ENCODE data around the gene TRAF2. TPM values are rescaled to one million over a fixed set of nuclear protein-coding genes. Genes with fewer than 3 reads are reported as not detected.

TRAF2 gene
- total RNA-seq, 2 donors from 2014 or later = 5.2 to 30.7 TPM

DNA sequence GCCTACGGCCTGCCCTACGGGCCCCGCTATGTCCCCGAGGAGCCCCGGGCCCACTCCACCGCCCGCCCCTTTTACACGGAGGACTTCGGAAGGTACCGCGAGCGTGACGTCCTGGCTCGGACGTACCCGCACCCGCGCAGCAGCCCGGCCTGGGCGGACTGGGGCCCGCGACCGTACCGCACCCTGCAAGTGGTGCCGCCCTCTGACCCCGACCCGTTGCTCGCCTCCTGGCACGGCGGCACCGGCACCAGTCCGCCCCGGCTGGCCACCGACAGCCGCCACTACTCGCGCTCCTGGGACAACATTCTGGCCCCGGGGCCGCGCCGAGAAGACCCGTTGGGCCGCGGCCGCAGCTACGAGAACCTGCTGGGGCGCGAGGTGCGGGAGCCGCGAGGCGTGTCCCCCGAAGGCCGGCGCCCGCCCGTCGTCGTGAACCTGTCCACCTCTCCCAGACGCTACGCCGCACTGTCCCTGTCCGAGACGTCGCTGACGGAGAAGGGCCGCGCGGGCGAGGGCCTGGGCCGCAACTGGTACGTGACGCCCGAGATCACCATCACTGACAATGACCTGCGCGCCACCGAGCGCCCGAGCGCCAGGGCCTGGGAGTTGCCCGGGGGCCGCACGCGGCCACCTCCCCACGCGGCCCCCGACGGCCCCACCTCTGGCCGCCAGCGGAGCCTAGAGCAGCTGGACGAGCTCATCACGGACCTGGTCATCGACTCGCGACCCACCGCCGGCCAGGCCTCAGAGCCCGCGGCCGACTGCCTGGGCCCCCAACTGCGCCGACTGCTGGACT lies 40.7 kb upstream of the TRAF2 start:
- H3K27me3 ChIP-seq = no peaks in the 10 kb centered on the region
- H3K4me3 ChIP-seq = no peak overlapping the region
- WGBS, 2 donors = 60 to 81% methylated on average over 19 to 71 of the region's 102 CpGs
- TF ChIP-seq, protein P1, sequence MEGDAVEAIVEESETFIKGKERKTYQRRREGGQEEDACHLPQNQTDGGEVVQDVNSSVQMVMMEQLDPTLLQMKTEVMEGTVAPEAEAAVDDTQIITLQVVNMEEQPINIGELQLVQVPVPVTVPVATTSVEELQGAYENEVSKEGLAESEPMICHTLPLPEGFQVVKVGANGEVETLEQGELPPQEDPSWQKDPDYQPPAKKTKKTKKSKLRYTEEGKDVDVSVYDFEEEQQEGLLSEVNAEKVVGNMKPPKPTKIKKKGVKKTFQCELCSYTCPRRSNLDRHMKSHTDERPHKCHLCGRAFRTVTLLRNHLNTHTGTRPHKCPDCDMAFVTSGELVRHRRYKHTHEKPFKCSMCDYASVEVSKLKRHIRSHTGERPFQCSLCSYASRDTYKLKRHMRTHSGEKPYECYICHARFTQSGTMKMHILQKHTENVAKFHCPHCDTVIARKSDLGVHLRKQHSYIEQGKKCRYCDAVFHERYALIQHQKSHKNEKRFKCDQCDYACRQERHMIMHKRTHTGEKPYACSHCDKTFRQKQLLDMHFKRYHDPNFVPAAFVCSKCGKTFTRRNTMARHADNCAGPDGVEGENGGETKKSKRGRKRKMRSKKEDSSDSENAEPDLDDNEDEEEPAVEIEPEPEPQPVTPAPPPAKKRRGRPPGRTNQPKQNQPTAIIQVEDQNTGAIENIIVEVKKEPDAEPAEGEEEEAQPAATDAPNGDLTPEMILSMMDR (IDR thresholded peaks at IDR 0.05) = no peak
- TF ChIP-seq POLR2A (IDR thresholded peaks at IDR 0.05) = no peak
- no peak overlapping the region for H3K27ac ChIP-seq
- H3K4me1 ChIP-seq = peaks cover 59% of the 10 kb centered on the region
- intact Hi-C loops (cut with DNase I) = no loop called here
- no peak for ATAC-seq
- no peaks in the 10 kb centered on the region for H3K9me3 ChIP-seq
- H3K36me3 ChIP-seq (replicated peaks in 1 of 2; ENCODE audit: insufficient read depth in 1 of 2, low read depth in 2 of 2) = no peaks in the 10 kb centered on the region
- no peak for DNase-seq

DNA sequence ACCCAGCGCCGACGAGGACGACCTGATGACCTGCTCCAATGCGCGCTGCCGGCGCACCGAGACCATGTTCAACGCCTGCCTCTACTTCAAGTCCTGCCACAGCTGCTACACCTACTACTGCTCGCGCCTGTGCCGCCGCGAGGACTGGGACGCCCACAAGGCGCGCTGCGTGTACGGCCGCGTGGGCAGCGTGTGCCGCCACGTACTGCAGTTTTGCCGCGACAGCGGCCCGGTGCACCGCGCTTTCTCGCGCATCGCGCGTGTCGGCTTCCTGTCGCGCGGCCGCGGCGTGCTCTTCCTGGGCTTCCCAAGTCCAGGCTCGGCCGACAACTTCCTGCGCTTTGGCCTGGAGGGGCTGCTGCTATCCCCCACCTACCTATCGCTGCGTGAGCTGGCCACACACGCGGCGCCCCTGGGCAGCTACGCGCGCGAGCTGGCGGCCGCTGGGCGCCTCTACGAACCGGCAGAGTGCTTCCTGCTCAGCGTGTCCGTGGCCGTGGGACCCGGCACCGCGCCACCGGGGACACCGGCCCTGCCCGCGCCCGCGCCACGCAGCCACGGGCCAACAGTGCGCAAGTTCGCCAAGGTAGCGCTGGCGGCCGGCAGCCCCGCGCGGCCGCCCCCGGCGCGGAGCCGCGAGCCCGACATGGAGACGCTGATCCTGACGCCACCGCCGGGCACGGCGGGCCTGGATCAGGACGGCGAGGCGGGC lies 39.8 kb upstream of the TRAF2 start:
- peaks cover 59% of the 10 kb centered on the region for H3K4me1 ChIP-seq

DNA sequence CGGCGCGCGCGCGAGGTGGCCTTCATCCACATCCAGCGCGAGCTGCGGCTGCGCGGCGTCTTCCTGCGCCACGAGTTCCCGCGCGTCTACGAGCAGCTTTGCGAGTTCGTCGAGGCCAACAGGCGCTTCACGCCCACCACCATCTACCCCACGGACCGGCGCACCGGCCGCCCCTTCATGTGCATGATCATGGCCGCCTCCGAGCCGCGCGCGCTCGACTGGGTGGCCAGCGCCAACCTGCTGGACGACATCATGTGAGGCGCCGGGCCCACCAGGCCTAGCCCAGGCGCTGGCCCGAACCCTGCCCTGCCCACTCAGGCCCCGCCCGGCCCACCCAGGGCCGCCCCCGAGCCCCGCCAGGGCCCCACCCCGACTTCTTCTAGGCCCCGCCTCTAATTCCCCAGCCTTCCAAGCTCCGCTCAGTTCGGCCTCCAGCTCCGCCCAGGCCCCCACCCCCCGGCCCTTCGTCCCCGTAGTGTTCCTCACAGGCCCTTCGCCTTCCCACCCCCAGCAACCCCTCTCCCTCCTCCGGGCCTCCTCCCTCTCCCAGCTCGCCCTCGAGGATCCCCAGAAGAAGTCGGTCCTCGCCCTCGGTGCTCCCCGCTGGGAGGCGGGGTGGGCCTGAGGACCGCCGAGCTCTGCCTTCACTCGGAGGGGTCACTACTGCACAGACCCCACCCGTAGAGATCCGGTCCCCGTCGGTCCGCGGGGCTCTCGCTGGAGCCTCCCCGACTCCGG lies 39.1 kb upstream of the TRAF2 start:
- H3K27ac ChIP-seq = peak overlapping the region; percentile 84 to 91 (median 89)
- DNase-seq (peak; percentile 38 to 57 (median 50)), ATAC-seq (no peak)
- no peaks in the 10 kb centered on the region for H3K36me3 ChIP-seq (replicated peaks in 1 of 2; ENCODE audit: insufficient read depth in 1 of 2, low read depth in 2 of 2)
- 21 to 54% methylated on average over 13 to 59 of the region's 75 CpGs for WGBS, 2 donors
- H3K9me3 ChIP-seq = no peaks in the 10 kb centered on the region
- H3K27me3 ChIP-seq = no peaks in the 10 kb centered on the region
- intact Hi-C loops (cut with DNase I) = no loop called here
- TF ChIP-seq, protein P1 (IDR thresholded peaks at IDR 0.05) = no peak
- TF ChIP-seq POLR2A (IDR thresholded peaks at IDR 0.05) = no peak
- H3K4me1 ChIP-seq = peaks cover 59% of the 10 kb centered on the region
- H3K4me3 ChIP-seq = peak overlapping the region in 1 of 2 donors; percentile 72

More for the DNA sequence above, 39.8 kb upstream of the TRAF2 start:
- no peak for TF ChIP-seq POLR2A (IDR thresholded peaks at IDR 0.05)
- TF ChIP-seq, protein P1 (IDR thresholded peaks at IDR 0.05) = no peak
- Histone ChIP-seq H3K27ac (no peak overlapping the region), H3K9me3 (no peaks in the 10 kb centered on the region), H3K36me3 (replicated peaks in 1 of 2; ENCODE audit: insufficient read depth in 1 of 2, low read depth in 2 of 2) (no peaks in the 10 kb centered on the region), H3K27me3 (no peaks in the 10 kb centered on the region), H3K4me3 (no peak overlapping the region)
- no peak for ATAC-seq
- intact Hi-C loops (cut with DNase I) = no loop called here
- WGBS, 2 donors = 33 to 80% methylated on average over 49 to 58 of the region's 98 CpGs
- DNase-seq = no peak

DNA sequence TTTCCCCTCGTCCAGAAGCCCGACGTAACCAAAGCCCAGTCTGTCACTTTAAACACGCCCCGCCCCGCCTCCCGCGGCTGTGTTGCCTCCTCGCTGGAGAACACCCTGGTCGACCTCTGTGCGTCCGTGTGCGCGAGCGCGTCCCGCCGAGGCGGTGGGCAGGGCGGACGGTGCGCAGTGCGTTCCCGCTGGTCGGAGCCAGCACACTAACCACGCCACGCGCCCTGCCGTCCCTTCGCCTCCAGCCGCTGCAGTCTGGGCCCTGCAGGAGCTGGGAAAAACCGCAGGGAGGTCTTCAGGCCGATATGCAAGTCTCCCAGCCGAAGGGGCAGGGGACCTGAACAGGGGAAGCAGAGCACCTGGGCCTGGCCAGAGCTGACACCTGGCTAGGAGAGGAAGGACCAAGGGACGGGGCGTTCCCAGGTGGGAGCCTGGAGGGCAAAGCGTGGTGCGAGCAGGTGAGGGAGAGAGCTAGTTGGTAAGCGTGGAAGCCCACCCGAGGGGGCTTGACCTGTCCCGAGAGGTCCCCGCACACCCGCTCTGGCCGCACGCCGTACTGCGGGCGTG lies 38.4 kb upstream of the TRAF2 start:
- ATAC-seq = peak; percentile 46
- H3K4me1 ChIP-seq = peaks cover 57% of the 10 kb centered on the region
- DNase-seq = peak; percentile 91 to 95 (median 94)
- TF ChIP-seq, protein P1 (IDR thresholded peaks at IDR 0.05) = peak in 3 of 7 experiments; percentile 2 to 13 (median 9)
- peak; percentile 81 to 91 (median 87) for TF ChIP-seq POLR2A (IDR thresholded peaks at IDR 0.05)
- peak overlapping the region; percentile 84 to 91 (median 89) for H3K27ac ChIP-seq
- H3K27me3 ChIP-seq = no peaks in the 10 kb centered on the region
- no peaks in the 10 kb centered on the region for H3K36me3 ChIP-seq (replicated peaks in 1 of 2; ENCODE audit: insufficient read depth in 1 of 2, low read depth in 2 of 2)
- peak overlapping the region; percentile 40 to 72 for H3K4me3 ChIP-seq
- no peaks in the 10 kb centered on the region for H3K9me3 ChIP-seq
- WGBS, 2 donors = 0% methylated on average over 48 of the region's 48 CpGs; no CpG with 5 or more reads in 1 of the 2 donors
- intact Hi-C loops (cut with DNase I) = no loop called here
